Stimulated activated CD4-positive, alpha-beta T cell treated with anti-CD3 and anti-CD28 coated beads, TNF-alpha, amount 100 ng/mL, for 24 hours (primary cell): Measurements from ENCODE around the gene KIF20B.
"Not testable (repeated sequence)": the region's sequence is repeated elsewhere in the genome, so short reads cannot be mapped to it uniquely, and the experiment has no call there.

Experiments used
- DNase-seq, 3 experiments: peaks; one replicate each; pipeline ENCODE4 v3.0.0-alpha.2; 2020; ENCODE audit warnings: low read depth in 3 of 3

Gene KIF20B

GRCh38 chr10:89773081-89773480 is 71.7 kb downstream of the KIF20B start:
- DNase-seq, result no peak

- no peak for DNase-seq
Measured at GRCh38 chr10:89776665-89777064, 75.3 kb downstream of the KIF20B start.

- DNase-seq, result no peak
Measured at GRCh38 chr10:89782470-89782869, 81.1 kb downstream of the KIF20B start.

GRCh38 chr10:89783406-89783805 is 82.0 kb downstream of the KIF20B start:
- DNase-seq, result no peak

- no peak for DNase-seq
Measured at GRCh38 chr10:89785095-89785494, 83.7 kb downstream of the KIF20B start.

GRCh38 chr10:89789188-89789877 is 87.9 kb downstream of the KIF20B start:
- no peak for DNase-seq

- no peak for DNase-seq
Measured at GRCh38 chr10:89792187-89792586, 90.8 kb downstream of the KIF20B start.

GRCh38 chr10:89793649-89794254 is 92.4 kb downstream of the KIF20B start:
- peak in 1 of 3 experiments; percentile 34 for DNase-seq

- no peak for DNase-seq
Measured at GRCh38 chr10:89795840-89796239, 94.5 kb downstream of the KIF20B start.

GRCh38 chr10:89798092-89798491 is 96.7 kb downstream of the KIF20B start:
- DNase-seq, result no peak

GRCh38 chr10:89799573-89799972 is 98.2 kb downstream of the KIF20B start:
- no peak for DNase-seq

- DNase-seq, result peak; percentile 33 to 71 (median 44)
Measured at GRCh38 chr10:89805599-89806013, 104.2 kb downstream of the KIF20B start.

GRCh38 chr10:89808842-89809241 is 107.5 kb downstream of the KIF20B start:
- DNase-seq, result no peak

- no peak for DNase-seq
Measured at GRCh38 chr10:89809766-89810165, 108.4 kb downstream of the KIF20B start.

- no peak for DNase-seq
Measured at GRCh38 chr10:89810908-89811525, 109.6 kb downstream of the KIF20B start.

- no peak for DNase-seq
Measured at GRCh38 chr10:89813546-89813945, 112.2 kb downstream of the KIF20B start.

- DNase-seq, result no peak
Measured at GRCh38 chr10:89814278-89814677, 112.9 kb downstream of the KIF20B start.

GRCh38 chr10:89815049-89815853 is 113.9 kb downstream of the KIF20B start:
- no peak for DNase-seq

GRCh38 chr10:89819008-89819407 is 117.6 kb downstream of the KIF20B start:
- not testable (repeated sequence) for DNase-seq
